Peyer's patch (tissue), 4 donors: ENCODE results near the gene CREB3L2.

ENCODE experiments used
- CTCF ChIP-seq, 6 experiments: fragments of 450-650 bp in 4 of 6; fragments of 200-600 bp in 2 of 6; sonication (generic) in 1 of 6; IDR thresholded peaks; one replicate each; pipeline ENCODE4 v1.5.1; 2017 to 2019; ENCODE audit warnings: antibody characterized with exemption in 6 of 6, mild to moderate bottlenecking in 3 of 6, moderate library complexity in 1 of 6
- POLR2A ChIP-seq, 2 donors: fragments of 450-650 bp; IDR thresholded peaks; one replicate each; pipeline ENCODE4 v1.5.1; 2017; ENCODE audit warnings: antibody characterized with exemption in 2 of 2, mild to moderate bottlenecking in 2 of 2, moderate library complexity in 2 of 2

GRCh38 chr7:138047907-138048306, 46.0 kb upstream of the CREB3L2 start:
- TF ChIP-seq CTCF (IDR thresholded peaks at IDR 0.05) = no peak
- no peak for TF ChIP-seq POLR2A (IDR thresholded peaks at IDR 0.05)
